H1 (cell line): Measurements from ENCODE around the gene MRPS25. TPM values are rescaled to one million over a fixed set of nuclear protein-coding genes. Genes with fewer than 3 reads are reported as not detected.

Experiments
- TAF1 ChIP-seq: IDR thresholded peaks from 2 replicates; pipeline ENCODE4 v1.6.1; 2011; ENCODE audit warnings: mild to moderate bottlenecking, low read depth, low read length
- polyA plus RNA-seq, 7 experiments: library from polyadenylated mRNA; depleted of rRNA in 3 of 7; stranded (reverse) in 5 of 7; unstranded in 2 of 7; fragments of >200 nt in 5 of 7; fragments of 200-250 nt in 2 of 7; gene quantifications; 1 replicate in 5 of 7; 2 replicates in 1 of 7; 4 replicates in 1 of 7; pipeline versions ENCODE4 v1.2.1 to v1.2.3, GENCODE V29; 2011 to 2013; ENCODE audit warnings: missing spikeins in 2 of 7, mixed read lengths in 2 of 7
- total RNA-seq: library from RNA; stranded (reverse); fragmentation: NEBNext Ultra II Directional; extraction: Animal tissue kit (Norgen Biotek cat#: 25700); gene quantifications from 2 replicates; pipeline ENCODE4 v1.2.1, GENCODE V29; 2021
- TF ChIP-seq, protein P1 (sequence below): fragments of 300-600 bp; sonication (generic); IDR thresholded peaks from 2 replicates; pipeline ENCODE4 v1.7.1; 2012; ENCODE audit warnings: low read length, moderate library complexity, mild to moderate bottlenecking, inconsistent platforms; ENCODE audit not compliant: insufficient replicate concordance

Gene MRPS25
- total and polyA plus RNA-seq, 2 of the 8 experiments (the other 6 are each of a cell fraction or from before 2014, with no cell fraction given) = 23.0 to 56.5 TPM

DNA sequence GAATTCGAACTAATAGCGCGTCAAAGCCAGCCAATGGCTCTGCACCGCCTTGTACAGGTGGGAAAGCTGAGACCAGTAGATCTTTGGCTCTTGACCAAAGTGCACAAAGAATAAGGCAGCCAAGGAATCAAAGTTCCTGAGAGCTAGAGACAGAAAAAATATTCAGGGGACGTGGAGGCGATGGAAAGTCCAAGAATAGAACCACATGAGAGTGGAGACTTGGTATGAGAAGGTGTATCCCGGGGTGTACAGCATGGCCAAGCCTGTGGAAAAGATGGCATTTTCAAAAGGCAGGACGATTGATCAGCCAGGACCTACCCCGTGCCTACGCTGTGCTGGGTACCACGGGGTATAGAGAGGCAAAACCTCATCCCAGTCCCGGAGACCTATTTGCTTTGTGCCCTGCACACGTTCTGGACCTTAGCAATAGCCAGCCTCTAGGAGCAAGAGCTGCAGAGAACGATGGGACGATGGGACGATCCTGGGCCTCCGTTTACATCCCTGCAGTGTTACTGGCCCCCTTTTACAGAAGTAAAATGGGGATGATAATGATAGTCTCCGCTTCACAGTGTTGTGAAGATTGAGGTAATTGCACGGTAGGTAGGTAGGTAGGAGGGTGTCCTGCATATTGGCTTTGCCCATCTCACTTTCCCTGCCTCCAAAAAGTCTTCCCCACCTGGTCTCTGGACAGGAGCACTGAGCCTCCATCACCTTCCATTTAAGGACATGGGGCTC lies 34.4 kb upstream of the MRPS25 start (continued):
- TF ChIP-seq, protein P1, sequence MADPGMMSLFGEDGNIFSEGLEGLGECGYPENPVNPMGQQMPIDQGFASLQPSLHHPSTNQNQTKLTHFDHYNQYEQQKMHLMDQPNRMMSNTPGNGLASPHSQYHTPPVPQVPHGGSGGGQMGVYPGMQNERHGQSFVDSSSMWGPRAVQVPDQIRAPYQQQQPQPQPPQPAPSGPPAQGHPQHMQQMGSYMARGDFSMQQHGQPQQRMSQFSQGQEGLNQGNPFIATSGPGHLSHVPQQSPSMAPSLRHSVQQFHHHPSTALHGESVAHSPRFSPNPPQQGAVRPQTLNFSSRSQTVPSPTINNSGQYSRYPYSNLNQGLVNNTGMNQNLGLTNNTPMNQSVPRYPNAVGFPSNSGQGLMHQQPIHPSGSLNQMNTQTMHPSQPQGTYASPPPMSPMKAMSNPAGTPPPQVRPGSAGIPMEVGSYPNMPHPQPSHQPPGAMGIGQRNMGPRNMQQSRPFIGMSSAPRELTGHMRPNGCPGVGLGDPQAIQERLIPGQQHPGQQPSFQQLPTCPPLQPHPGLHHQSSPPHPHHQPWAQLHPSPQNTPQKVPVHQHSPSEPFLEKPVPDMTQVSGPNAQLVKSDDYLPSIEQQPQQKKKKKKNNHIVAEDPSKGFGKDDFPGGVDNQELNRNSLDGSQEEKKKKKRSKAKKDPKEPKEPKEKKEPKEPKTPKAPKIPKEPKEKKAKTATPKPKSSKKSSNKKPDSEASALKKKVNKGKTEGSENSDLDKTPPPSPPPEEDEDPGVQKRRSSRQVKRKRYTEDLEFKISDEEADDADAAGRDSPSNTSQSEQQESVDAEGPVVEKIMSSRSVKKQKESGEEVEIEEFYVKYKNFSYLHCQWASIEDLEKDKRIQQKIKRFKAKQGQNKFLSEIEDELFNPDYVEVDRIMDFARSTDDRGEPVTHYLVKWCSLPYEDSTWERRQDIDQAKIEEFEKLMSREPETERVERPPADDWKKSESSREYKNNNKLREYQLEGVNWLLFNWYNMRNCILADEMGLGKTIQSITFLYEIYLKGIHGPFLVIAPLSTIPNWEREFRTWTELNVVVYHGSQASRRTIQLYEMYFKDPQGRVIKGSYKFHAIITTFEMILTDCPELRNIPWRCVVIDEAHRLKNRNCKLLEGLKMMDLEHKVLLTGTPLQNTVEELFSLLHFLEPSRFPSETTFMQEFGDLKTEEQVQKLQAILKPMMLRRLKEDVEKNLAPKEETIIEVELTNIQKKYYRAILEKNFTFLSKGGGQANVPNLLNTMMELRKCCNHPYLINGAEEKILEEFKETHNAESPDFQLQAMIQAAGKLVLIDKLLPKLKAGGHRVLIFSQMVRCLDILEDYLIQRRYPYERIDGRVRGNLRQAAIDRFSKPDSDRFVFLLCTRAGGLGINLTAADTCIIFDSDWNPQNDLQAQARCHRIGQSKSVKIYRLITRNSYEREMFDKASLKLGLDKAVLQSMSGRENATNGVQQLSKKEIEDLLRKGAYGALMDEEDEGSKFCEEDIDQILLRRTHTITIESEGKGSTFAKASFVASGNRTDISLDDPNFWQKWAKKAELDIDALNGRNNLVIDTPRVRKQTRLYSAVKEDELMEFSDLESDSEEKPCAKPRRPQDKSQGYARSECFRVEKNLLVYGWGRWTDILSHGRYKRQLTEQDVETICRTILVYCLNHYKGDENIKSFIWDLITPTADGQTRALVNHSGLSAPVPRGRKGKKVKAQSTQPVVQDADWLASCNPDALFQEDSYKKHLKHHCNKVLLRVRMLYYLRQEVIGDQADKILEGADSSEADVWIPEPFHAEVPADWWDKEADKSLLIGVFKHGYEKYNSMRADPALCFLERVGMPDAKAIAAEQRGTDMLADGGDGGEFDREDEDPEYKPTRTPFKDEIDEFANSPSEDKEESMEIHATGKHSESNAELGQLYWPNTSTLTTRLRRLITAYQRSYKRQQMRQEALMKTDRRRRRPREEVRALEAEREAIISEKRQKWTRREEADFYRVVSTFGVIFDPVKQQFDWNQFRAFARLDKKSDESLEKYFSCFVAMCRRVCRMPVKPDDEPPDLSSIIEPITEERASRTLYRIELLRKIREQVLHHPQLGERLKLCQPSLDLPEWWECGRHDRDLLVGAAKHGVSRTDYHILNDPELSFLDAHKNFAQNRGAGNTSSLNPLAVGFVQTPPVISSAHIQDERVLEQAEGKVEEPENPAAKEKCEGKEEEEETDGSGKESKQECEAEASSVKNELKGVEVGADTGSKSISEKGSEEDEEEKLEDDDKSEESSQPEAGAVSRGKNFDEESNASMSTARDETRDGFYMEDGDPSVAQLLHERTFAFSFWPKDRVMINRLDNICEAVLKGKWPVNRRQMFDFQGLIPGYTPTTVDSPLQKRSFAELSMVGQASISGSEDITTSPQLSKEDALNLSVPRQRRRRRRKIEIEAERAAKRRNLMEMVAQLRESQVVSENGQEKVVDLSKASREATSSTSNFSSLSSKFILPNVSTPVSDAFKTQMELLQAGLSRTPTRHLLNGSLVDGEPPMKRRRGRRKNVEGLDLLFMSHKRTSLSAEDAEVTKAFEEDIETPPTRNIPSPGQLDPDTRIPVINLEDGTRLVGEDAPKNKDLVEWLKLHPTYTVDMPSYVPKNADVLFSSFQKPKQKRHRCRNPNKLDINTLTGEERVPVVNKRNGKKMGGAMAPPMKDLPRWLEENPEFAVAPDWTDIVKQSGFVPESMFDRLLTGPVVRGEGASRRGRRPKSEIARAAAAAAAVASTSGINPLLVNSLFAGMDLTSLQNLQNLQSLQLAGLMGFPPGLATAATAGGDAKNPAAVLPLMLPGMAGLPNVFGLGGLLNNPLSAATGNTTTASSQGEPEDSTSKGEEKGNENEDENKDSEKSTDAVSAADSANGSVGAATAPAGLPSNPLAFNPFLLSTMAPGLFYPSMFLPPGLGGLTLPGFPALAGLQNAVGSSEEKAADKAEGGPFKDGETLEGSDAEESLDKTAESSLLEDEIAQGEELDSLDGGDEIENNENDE = no peak
- no peak; the same call in 1 of the 2 replicates for TF ChIP-seq TAF1
